PC-3 (cell line): ENCODE results near the gene ULBP2.

ENCODE experiments used
- CTCF ChIP-seq: fragments of 300-600 bp; sonication (generic); conservative IDR thresholded peaks from 2 replicates; pipeline ENCODE4 v1.5.1; 2017; ENCODE audit warnings: antibody characterized with exemption, low read depth, mild to moderate bottlenecking, low read length
- EZH2 ChIP-seq: fragments of 300-600 bp; sonication (generic); IDR thresholded peaks from one replicate; pipeline ENCODE4 v1.6.1; 2017; ENCODE audit warnings: antibody characterized with exemption, mild to moderate bottlenecking, low read length; ENCODE audit not compliant: unreplicated experiment

- no peak for TF ChIP-seq EZH2
- no peak for TF ChIP-seq CTCF
Observed at GRCh38 chr6:149899486-149899885, 42.3 kb upstream of the ULBP2 start.
